Ishikawa (cell line): Measurements from ENCODE around the gene NEGR1.

Experiments used
- CEBPB ChIP-seq: IDR thresholded peaks from 2 replicates; pipeline ENCODE4 v1.6.1; 2012
- CREB1 ChIP-seq: IDR thresholded peaks from 2 replicates; pipeline ENCODE4 v1.6.1; 2012; ENCODE audit warnings: low read depth
- EGR1 ChIP-seq: IDR thresholded peaks from 2 replicates; pipeline ENCODE4 v1.6.1; 2012
- EP300 ChIP-seq: IDR thresholded peaks from 2 replicates; pipeline ENCODE4 v1.6.1; 2012; ENCODE audit warnings: borderline replicate concordance
- FOXM1 ChIP-seq: IDR thresholded peaks from 2 replicates; pipeline ENCODE4 v1.6.1; 2012; ENCODE audit warnings: low read depth, borderline replicate concordance
- MAX ChIP-seq: IDR thresholded peaks from 2 replicates; pipeline ENCODE4 v1.6.1; 2012
- NFIC ChIP-seq: IDR thresholded peaks from 2 replicates; pipeline ENCODE4 v1.6.1; 2012
- RAD21 ChIP-seq: IDR thresholded peaks from 2 replicates; pipeline ENCODE4 v1.6.1; 2012; ENCODE audit warnings: low read depth
- REST ChIP-seq: IDR thresholded peaks from 2 replicates; pipeline ENCODE4 v1.6.1; 2012; ENCODE audit warnings: low read depth, mild to moderate bottlenecking
- TAF1 ChIP-seq: IDR thresholded peaks from 2 replicates; pipeline ENCODE4 v1.6.1; 2012; ENCODE audit warnings: low read depth, mild to moderate bottlenecking
- TCF12 ChIP-seq: IDR thresholded peaks from 2 replicates; pipeline ENCODE4 v1.6.1; 2012; ENCODE audit warnings: low read depth
- TEAD4 ChIP-seq: IDR thresholded peaks from 2 replicates; pipeline ENCODE4 v1.6.1; 2012
- USF1 ChIP-seq: IDR thresholded peaks from 2 replicates; pipeline ENCODE4 v1.6.1; 2012
- YY1 ChIP-seq: IDR thresholded peaks from 2 replicates; pipeline ENCODE4 v1.6.1; 2012; ENCODE audit warnings: low read depth
- ZBTB7A ChIP-seq: IDR thresholded peaks from 2 replicates; pipeline ENCODE4 v1.6.1; 2012; ENCODE audit warnings: low read depth

Gene NEGR1

GRCh38 chr1:71667216-71667615 is 615.1 kb downstream of the NEGR1 start:
- TF ChIP-seq NFIC (no peak), TAF1 (no peak), CEBPB (peak; percentile 70), CREB1 (no peak)

- TF ChIP-seq ZBTB7A = no peak
- TF ChIP-seq YY1 = no peak
- no peak for TF ChIP-seq CREB1
- TF ChIP-seq MAX = no peak
- no peak for TF ChIP-seq EP300
- TF ChIP-seq NFIC = no peak
- TF ChIP-seq TEAD4 = no peak
- TF ChIP-seq RAD21 = no peak
- no peak for TF ChIP-seq TAF1
- no peak for TF ChIP-seq USF1
- no peak for TF ChIP-seq TCF12
- no peak for TF ChIP-seq EGR1
- TF ChIP-seq CEBPB = no peak
- no peak for TF ChIP-seq FOXM1
- TF ChIP-seq REST = no peak
Observed at GRCh38 chr1:71666609-71667008, 615.7 kb downstream of the NEGR1 start.

GRCh38 chr1:71660411-71660810 is 621.9 kb downstream of the NEGR1 start:
- TF ChIP-seq EP300 (no peak), RAD21 (no peak), YY1 (no peak), REST (no peak), TEAD4 (no peak), NFIC (no peak), CREB1 (no peak), FOXM1 (no peak), USF1 (no peak), MAX (no peak), TCF12 (no peak), EGR1 (no peak), ZBTB7A (no peak), TAF1 (no peak), CEBPB (no peak)

- TF ChIP-seq FOXM1 = no peak
- TF ChIP-seq TCF12 = no peak
- TF ChIP-seq CREB1 = no peak
- TF ChIP-seq ZBTB7A = no peak
- TF ChIP-seq REST = no peak
- no peak for TF ChIP-seq MAX
- TF ChIP-seq USF1 = no peak
- TF ChIP-seq CEBPB = no peak
Observed at GRCh38 chr1:71657891-71658679, 624.3 kb downstream of the NEGR1 start.
